Activated CD4-positive, CD25-positive, alpha-beta regulatory T cell (primary cell): Measurements from ENCODE around the gene NUDT22.
A peak's percentile ranks its signal among the peaks of the same experiment; 100 is the strongest.

Source experiments
- DNase-seq, 4 experiments: peaks; one replicate each; lab custom pipeline; 2025; lab: John Stamatoyannopoulos, UW

The NUDT22 gene

GRCh38 chr11:64254326-64254725, 28.3 kb downstream of the NUDT22 start:
- DNase-seq: no peak

DNA sequence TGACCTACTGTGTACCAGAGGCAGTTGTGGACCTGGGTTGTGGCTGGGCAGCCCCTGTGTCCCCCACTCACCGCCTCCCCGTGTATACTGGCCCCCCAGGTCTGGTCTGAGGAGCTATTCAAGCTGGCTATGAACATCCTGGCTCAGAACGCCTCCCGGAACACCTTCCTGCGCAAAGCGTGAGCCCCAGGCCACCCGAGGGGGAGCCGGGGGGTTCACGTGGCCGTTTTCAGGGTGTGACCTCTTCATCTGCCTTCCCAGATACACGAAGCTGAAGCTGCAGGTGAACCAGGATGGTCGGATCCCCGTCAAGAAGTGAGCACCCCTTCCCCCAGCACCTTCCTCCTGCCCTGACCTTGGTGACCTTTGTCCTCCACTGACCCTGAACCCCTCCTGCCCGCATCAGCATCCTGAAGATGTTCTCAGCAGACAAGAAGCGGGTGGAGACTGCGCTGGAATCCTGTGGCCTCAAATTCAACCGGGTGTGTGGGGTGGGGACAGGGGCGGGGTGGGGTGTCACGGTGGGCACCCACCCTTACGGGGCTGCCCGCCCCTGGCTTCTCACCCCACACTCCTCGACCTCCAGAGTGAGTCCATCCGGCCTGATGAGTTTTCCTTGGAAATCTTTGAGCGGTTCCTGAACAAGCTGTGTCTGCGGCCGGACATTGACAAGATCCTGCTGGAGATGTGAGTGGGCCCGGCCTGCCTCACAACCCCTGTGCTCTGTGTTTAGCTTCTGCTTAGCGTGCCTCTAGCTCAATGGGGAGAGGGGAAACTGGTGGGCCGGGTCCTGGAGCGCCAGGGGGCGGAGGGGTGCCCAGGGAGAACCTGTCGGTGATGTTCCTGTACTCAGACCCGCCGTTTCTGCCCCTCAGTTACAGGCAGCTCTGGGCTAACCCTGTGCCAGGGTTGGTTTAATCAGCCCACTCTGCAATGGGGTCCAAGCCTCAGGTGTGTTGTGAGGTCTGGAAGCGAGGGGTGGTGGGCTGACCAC, 29.4 kb downstream of the NUDT22 start:
- no peak for DNase-seq

GRCh38 chr11:64256300-64256699, 30.2 kb downstream of the NUDT22 start:
- DNase-seq: no peak

GRCh38 chr11:64258356-64258755, 32.3 kb downstream of the NUDT22 start:
- no peak for DNase-seq

DNA sequence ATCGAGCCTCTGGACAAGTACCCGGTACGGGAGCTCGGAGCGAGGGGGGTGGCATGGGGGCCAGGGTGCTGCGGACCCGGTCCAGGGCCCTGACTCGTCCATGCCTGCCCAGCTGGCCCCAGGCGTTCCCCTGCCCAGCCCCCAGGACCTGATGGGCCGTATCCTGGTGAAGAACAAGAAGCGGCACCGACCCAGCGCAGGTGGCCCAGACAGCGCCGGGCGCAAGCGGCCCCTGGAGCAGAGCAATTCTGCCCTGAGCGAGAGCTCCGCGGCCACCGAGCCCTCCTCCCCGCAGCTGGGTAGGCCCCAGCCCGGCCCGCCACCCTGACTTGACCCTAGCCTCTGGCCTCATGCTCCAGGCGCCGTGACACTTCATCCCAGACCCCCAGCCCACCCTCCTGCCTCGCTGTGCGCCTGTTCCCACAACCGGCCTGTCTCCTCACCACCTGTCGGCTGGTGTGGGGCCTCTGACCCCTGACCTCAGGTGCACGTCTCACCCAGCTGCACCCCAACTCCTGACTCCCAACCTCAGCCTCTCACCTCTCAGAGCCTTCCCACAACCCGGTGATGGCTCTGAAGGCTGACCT, 33.0 kb downstream of the NUDT22 start:
- DNase-seq: no peak

GRCh38 chr11:64259533-64260067, 33.5 kb downstream of the NUDT22 start:
- no peak for DNase-seq

DNA sequence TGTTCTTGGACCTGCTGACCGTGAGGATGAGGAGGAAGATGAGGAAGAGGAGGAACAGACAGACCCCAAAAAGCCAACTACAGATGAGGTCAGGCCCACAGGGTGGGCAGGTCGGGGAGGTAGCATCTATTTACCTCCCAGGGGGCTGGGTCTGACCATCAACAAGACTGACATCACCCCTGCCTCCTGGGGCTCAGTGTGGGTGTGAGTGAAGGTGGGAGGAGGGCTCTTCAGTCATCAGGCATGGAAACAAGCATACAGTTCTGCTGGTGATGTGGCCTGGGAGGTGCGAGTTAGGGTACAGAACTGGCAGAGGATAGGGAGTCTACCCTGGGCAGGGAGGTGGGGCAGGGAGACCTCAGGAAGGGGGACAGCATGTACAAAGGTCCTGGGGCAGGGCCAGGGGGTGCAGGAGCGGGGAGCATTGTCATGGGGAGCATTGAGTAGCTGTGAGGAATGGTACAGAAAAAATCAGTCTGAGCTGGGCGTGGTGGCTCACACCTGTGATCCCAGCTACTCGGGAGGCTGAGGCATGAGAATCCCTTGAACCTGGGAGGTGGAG, 34.2 kb downstream of the NUDT22 start:
- DNase-seq: no peak

- DNase-seq: no peak
Observed at GRCh38 chr11:64261556-64262080, 35.5 kb downstream of the NUDT22 start.

GRCh38 chr11:64262271-64263002, 36.4 kb downstream of the NUDT22 start:
- DNase-seq: no peak

DNA sequence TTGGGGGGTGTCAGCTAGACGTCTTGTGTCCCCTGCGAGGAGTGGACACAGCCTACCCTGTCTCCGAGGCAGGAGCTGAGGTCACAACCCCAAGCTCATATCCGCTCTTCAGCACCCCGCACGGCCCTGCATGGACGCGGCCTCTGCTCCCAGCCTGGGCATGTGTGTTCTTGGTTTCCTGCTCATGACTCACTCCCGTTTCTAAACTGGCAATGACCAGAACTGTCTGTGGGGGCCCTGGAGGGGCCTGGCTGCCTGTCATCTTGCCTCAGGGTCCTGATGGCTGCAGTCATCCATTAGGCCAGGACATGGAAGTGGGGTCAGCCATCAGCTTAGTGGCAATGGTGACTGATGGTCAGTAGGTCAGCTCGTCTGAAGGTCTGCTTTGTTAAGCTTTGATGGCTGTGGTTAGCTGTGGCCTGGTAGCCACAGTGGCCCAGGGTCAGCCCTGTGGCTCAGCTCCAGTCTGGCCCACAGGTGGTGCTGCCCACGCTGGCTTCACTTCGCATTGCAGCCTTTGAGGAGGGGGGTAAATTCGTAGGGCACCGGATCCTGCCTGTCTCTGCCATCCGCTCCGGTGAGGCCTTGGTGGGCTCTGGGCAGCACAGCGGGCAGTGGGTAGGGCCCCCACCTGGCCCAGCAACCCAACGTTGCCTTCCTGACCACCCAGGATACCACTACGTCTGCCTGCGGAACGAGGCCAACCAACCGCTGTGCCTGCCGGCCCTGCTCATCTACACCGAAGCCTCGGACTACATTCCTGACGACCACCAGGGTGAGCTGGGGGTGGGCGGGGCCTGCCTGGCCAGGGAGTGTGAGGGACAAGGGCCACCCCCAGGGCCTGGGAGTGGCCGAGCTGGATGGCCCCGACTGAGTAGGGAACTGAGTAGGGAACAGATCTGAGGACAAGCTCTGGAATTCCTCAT, 37.2 kb downstream of the NUDT22 start:
- no peak for DNase-seq

GRCh38 chr11:64263947-64264317, 37.9 kb downstream of the NUDT22 start:
- no peak for DNase-seq

DNA sequence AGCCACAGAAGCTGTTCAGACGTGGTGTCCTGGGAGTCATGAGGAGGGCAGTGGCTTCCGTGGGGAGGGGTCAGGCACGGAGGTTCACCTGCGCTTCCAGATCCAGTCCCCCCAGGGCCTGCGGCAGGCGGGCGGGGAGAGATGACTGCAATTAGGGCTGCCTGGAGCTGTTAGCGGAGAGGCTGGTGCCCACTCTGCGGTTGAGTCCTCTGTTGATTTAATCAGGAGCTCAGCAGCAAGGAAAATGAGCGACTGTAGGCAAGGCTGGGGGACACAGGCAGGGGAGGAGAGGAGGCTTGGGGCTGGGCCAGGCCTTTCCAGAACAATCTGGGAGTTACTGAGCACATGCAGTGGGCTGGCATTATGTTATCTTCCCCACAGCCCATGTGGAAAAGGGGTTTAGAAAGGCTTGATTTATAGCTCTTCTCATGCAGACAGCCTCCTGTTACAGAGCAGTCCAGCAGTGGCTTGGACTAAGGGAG, 38.3 kb downstream of the NUDT22 start:
- no peak for DNase-seq

DNA sequence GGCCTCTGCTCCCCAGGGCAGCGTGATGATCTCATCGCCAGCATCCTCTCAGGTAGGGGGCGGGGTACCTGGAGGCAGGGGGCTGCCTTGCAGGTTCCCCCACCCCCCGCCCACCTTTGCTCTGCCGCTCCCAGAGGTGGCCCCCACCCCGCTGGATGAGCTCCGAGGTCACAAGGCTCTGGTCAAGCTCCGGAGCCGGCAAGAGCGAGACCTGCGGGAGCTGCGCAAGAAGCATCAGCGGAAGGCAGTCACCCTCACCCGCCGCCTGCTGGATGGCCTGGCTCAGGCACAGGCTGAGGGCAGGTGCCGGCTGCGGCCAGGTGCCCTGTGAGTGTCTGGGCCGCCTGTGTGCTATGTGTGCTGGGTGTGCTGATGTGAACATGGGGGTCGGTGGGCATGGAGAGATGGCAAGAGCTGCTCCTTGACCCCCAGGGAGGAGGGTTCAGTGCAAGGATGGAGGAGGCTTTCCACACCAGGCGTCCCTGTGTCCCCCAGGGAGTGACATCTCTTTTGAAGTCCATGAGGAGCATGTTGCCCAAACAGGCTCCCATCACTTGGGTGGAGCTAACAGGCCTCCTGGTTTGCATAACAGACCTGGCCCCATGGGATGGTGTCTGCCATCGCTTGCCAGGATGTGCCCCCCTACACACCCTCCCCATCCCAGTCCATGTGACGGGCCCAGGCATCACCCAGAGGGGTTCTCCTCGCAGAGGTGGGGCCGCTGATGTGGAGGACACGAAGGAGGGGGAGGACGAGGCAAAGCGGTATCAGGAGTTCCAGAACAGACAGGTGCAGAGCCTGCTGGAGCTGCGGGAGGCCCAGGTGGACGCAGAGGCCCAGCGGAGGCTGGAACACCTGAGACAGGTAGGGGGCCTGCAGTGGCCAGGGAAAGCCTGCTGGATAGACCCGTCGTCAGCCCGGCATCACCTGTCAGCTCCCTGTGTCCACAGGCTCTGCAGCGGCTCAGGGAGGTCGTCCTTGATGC, 39.4 kb downstream of the NUDT22 start:
- DNase-seq: no peak

DNA sequence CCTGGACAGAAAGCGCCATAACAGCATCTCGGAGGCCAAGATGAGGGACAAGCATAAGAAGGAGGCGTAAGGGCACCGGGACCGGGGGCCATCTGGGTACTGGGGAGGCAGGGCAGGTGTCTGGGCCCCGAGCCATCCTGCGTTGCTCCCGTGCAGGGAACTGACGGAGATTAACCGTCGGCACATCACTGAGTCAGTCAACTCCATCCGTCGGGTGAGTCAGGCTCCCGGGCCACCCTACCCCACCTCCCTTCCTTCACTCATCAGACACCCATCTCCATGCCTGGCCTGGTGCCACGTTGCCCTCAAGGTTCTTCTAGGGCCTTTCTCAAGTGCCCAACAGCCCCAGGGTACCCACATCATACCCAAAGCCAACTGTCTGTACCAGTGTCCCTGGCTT, 40.3 kb downstream of the NUDT22 start:
- DNase-seq: no peak

- no peak for DNase-seq
Observed at GRCh38 chr11:64267207-64267945, 41.3 kb downstream of the NUDT22 start.

DNA sequence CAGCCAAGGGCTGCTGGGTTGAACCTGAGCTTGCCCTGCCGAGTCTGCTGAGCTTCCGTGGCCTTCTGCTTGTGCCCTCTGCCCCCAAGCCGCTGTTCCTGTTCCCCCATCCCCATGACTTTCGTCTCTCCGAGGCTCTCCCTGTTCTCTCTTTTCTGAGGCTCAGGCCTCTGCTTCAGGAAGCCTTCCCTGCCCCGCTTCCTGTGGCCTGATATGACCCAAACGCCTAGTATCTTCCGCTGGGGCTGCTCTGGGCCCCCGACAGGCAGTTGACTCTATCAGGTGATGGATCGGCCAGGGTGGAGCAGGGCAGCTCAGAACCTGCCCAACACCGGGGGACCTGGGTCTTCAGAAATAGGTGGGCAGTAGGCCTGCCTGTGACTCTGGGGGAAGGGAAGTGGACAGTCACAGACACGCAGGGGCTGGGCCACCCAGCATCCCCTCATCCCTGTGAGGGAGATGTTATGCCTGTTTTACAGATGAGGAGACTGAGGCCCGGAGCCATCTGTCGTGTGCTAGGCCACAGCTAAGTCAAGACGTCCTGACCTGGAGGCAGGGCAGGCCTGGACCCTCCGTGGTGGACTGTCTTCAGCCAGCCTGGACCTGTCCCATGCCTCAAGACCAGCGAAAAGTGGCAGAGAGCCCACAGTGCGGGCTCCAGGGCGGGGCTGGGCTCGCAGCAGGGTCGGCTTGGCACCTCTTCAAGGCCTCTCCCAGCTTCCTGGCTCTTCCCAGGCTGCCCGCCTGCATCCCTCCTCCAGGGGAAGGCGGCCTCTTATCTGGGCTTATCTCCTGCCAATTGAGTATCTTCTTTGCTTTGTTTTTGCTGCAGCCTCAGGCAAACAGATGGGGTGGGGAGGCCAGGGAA, 42.2 kb downstream of the NUDT22 start:
- no peak for DNase-seq

GRCh38 chr11:64268893-64269539, 42.9 kb downstream of the NUDT22 start:
- peak in 1 of 4 experiments; percentile 25 for DNase-seq
